Amniotic epithelial cell (primary cell): ENCODE results near the gene ST6GALNAC3.

Experiments
- DNase-seq: peaks from one replicate; pipeline ENCODE4 v3.0.0-alpha.2; 2010; ENCODE audit warnings: low read depth

The ST6GALNAC3 gene

DNA sequence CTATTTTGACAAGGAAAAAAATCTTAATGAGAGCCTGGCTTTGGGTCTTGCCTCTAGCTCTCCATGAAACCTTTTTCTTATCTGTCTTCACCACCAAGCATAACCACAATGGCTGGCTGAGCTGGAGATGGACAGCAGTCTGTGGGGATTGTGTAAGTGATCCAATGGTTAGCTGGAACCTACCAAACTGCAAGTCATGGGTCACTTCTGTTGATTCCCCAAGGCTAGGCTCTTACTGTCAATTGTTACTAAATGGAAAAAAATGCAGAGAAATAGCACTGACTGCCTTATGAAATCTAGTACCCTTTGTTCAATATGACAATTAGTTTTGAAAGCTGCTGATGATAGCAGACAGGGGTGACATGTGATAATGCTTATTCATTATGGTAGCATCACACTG is 359.0 kb downstream of the ST6GALNAC3 start:
- DNase-seq: peak; percentile 80

DNA sequence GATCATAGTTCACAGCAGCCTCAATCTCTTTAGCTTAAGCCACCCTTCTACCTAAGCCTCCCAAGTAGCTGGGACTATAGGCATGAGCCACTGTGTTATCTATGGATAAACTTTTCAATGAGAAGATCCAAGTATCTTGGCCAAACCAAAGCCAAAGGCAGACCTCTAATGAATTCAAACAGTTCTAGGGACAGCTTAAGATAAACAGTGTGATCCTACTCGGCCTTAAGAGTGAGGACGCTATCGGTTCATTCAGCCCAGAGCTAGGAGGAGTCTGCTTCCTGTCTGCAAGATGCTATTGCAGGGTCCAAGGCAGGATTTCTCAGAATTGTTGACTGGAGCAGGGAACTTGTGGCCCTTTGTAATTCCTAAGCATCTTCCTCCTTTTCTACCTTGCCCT is 368.7 kb downstream of the ST6GALNAC3 start:
- DNase-seq: no peak

DNA sequence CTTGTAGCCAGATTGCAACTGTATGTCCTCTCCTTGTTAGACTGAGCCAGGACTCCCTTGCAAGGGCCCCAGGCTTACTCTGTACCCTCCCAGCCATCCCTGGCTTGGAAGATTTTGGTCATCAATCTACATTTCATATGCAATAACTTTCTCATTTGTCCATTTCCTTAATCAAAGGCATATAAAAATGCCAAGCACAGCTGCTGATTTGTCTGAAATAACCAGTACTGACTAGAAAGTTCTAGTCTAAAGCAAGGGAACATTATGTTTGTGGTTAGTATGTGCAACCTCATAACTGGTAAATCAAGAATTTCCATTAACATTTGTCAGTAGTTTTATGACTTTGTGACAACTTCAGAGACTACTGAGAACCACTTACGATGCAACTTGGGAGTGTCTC is 370.2 kb downstream of the ST6GALNAC3 start:
- DNase-seq: no peak

DNA sequence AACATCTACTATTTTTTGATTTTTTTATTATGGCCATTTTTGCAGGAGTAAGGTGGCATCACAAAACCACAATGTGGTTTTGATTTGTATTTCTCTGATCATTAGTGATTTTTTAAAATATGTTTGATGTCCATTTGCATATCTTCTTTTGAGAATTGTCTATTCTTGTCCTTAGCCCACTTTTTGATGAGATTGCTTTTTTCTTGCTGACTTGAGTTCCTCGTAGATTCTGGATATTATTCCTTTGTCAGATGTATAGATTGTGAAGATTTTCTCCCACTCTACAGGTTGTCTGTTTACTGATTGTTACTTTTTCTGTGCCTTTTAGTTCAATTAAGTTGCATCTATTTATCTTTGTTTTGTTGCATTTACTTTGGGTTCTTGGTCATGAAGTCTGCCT is 375.7 kb downstream of the ST6GALNAC3 start:
- DNase-seq: no peak

DNA sequence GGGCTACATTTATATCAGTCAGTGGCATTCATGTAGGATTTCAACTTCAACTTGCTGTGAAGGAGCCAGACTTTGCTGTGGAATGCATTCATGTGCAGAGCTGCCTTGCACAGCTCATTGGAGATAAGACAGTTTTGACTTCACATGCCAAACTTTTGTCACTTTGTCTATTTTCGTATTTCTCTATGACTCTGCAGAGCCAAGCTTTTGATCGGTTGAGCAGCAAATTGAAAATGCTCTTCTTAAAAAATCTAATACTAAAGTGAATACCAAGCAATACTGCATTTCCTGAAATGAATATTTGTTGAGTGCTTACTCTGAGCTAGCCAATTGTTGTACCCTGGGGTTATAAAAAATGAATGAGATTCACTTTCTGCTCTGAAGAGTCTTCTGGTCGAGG is 388.7 kb downstream of the ST6GALNAC3 start:
- DNase-seq: no peak

DNA sequence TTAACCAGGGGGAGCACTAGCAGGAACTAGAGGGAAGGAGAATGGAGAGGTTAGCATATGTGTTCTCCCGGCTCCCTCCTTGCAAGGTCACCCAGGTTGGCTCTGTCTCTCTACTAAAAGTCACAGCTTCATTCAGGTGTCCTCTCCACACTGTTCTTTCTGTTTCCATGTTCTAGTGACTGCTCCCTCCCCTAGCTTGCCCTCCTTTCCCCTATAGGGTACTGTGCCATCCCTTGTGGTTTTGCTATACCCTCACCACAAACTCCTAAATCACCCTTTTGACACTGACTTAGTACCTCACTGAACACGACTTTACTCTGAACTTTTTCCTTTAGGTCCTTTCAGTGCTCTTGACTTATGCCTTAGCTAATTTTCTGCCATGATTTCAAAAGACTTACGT is 389.3 kb downstream of the ST6GALNAC3 start:
- no peak for DNase-seq

DNA sequence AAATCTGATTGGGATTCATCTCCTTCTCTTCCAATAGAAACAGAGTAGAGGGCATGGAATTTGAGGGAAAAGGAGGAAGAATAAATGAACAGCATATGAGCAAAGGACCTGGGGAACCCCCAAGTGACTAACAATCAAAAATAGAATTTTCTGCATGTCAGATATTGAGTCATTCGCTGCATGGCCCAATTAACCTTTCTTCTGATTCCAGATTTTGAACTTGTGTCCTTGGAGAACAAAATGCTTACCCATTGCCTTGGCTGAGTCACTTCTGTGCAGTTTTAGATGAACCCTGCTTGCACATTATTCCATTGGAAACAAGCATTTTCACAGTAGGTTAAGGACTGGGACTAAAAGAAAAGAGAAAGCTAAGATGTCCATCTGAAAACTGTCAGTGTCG is 390.5 kb downstream of the ST6GALNAC3 start:
- peak; percentile 10 for DNase-seq

DNA sequence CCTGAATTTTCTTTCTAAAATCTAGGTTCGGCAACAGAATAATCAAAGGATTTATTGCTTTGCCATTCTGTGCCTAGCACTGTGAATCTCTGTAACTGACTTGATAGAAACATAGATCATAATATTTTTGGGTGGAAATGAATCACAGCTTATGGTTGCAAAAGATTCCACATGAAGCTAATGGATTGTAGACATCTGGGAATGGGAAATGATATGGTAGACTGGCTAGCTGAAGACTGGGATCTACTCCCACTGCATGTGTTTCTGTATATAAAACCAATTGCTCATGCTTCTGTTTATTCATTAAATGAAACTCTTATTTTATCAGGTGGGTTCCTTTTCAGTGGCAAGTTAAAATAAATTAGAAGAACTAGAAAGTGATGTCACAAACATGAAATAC is 395.6 kb downstream of the ST6GALNAC3 start:
- DNase-seq: no peak

DNA sequence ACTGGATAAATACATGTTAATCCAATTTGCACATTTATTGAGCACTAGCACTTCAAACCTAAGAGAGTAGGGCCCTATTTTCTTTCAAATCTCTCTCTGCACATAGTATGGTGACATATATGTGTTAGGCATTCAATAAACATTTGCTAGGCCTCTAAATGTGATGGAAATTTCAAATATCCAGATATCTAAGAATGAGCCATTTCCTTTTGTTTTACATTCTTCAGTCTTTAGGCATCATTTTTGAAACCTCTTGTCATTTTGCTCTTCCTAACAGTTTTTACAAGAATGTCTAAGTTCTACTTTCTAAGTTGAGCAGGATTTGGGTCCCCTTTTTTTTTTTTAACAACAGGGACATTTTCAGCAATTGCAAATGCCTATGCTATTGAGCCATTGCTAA is 397.0 kb downstream of the ST6GALNAC3 start:
- no peak for DNase-seq

DNA sequence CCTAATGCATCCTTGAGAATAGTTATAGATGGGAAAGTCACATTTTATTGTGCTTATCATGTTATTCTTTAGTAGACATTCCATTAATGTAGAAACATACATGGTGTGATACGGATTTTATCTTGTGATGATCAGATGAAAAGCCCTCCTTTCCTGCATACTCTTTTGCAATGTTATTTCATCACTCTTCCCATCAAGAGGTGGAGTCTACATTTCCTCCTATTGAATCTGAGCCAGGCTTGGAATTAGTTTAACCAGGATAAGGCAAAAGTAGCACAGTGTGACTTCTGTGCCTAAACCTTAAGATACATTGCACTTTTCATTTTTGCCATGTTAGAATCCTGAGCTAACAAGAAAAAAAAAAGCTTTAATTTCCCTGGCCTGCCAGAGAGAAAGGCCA is 399.0 kb downstream of the ST6GALNAC3 start:
- DNase-seq: peak; percentile 22

DNA sequence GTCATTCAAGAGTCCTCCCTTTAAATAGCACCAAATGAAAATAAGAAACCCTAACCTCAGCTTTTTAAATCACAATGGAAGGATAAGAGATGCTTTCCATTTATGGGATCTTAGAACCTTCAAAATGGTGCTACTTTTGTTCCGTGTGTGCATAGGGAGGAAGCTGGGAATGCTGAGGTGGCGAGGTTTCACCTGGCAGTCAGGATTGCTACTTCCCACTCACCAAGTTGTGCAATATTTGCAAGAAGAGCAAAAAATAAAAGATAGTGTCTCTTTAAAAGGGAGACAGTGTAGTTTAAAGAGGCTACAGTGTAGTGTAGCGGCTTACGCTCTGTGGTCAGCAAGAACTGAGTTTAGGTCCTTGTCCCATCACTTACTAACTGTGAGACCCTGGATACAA is 400.4 kb downstream of the ST6GALNAC3 start:
- DNase-seq: no peak

DNA sequence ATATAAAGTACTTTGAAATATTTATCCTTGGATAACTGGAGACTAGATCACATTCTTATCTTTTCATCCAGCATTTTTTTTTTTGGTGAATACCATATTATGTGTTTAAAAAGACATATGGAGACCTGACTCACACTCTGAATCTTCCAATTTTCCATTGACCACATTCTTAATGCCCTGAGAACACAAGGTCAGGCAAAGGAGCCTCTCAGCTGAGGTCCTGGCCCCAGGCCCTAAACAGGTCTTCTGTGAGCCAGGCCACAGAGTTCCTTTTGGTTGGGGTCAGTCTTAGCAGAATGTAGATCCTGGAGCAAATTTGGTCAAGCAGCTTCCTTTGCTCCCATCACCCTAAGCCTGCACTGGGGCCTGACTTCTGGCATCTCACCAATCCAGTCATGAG is 402.6 kb downstream of the ST6GALNAC3 start:
- no peak for DNase-seq

DNA sequence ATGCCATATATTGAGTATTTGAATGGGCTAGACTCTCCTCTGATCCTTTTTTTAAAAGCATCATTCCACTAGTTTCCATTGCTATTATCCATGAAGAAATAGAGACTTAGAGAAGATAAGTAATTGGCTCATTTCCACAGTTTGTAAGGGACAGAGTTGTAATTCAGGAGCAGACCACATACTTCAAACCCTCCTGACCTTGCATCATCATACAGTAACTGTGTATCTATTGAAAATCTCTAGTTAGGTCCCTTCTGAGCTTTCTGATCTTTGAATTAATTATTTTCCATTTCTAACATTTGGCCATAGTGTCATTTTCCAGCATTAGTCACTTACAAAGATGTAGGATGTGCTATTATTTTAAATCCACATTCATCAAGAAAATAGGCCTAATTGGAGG is 406.3 kb downstream of the ST6GALNAC3 start:
- peak; percentile 35 for DNase-seq

DNA sequence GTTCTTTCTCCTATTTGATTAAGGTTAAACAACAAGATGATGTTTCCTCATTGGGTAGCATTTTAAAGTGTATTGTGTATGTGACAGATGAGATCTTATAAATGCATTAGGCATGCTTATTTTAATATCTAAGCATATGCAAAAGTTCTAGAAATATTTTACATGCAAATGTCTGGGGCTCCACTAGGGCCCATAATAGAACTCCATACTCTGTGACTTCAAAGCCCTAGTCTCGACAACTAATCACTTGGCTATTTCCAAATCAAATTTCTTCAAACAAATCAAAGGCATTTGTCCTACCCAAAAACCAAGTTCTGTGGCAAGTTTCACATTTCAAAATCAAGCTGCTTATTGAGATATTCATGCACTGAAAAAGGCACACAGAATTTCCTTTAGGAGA is 407.1 kb downstream of the ST6GALNAC3 start:
- no peak for DNase-seq

DNA sequence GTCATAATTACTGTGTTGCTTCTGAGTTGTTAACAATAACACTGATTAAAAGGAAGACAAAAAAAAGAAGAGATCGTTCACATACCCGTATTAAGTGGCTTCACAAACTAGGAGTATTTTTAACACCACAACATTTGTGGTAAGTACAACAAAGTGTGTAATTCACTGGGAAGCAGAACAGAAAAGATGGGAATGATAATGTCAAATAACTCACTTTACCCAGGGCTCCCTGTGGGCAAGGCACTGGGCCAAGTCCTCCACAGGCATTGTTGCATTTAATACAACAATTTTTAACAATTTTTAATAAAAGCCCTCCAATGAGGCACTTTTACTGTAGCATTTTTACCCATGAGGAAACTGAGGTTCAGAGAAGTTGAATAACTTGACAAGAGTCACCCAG is 407.7 kb downstream of the ST6GALNAC3 start:
- no peak for DNase-seq

DNA sequence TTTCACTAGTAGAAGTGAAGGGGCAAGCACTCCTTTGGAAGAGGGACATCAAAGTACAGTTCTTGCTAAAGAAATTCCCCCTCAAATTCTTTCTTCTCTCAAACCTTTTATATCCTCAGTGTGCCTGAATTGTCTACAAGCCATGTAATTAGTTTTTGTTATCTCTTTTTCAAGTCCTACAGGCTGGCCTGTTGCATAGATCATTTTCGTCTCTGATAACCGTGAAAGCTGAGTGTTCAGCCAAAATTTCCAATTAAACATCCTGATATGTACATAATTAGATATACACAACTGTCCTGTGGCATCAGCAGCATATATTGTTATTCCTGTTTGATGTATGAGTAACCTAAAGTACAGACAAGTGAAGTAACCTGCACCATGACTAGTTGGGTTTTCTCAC is 417.2 kb downstream of the ST6GALNAC3 start:
- DNase-seq: no peak

DNA sequence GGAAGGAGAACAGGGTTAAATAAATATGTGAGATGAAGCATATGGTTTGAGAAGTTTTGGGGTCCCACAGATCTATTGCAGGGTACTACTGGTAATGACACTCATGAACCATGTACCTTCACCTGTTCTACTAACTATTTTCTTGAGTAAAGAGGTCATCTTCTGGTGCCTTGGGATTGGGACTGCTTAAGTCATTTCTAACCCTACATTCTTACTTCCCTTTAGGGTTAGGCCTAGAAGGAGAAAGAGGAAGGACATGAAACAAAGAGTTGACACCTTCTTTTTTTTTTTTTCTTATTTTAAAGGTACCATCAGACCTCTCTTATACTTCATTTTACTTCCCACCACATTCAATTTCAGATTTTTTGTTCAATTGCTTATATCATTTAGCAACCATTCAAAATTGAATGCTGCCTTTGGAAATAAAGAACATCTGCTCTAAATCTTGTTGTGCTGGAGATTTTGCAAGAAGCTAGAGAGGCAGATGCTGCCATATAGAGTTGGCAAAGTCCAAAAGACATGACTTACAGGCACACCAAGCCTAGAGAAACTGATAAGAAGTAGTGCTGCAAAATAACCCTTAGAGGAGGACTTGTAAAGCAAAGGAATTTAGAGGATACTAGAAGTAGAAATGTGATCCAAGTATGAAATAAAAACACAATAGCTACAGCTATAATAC is 418.3 kb downstream of the ST6GALNAC3 start:
- no peak for DNase-seq

DNA sequence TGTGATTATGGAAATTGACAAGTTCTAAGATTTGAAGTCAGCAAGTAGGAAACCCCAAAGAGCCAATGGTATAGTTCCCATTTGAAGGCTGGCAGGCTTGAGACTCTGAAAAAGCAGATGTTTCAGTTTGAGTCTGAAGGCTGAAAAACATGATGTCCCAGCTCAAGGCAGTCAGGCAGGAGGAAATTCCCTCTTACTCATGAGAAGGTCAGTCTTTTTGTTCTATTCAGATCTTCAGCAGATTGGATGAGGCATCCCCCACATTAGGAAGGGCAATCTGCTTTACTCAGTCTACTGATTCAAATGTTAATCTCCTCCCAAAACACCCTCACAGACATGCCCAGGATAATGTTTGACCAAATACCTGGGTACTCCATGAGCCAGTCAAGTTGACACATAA is 420.3 kb downstream of the ST6GALNAC3 start:
- no peak for DNase-seq

DNA sequence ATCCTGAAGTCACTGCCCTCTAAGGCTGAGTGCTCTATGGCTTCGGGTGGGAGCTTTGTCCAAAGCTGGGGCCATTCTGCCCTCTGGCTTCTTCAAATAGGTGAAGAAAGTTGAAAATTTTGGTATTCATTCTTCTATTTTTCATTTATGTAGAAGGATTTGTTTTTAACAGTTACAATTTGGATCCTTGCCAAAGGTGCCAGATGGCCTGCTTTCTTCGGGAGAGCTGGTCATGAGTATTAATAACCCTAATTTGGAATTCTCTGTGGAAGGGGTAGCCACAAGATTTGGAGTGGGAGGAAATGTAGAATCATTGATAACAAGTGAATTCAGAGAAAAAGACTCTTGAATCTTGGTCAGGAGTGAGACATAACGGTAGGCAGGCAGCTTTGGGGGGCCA is 422.3 kb downstream of the ST6GALNAC3 start:
- DNase-seq: no peak

DNA sequence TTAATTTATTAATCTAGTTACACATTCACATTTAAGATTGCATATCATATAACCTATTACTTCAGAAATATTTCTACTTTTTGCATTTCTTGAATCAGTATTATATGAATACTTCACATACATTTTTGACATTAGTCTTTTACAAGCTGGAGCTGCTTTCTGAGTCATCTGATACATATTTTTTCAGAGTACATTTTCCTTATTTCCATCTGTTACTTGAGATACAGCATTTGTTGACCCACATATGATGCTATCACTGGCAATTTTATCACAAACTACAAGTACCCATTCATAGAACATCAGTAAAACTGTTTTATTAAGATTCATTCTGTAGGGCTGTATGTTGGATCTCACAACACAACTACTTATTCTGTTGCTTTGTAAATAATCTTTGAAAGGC is 425.6 kb downstream of the ST6GALNAC3 start:
- no peak for DNase-seq

DNA sequence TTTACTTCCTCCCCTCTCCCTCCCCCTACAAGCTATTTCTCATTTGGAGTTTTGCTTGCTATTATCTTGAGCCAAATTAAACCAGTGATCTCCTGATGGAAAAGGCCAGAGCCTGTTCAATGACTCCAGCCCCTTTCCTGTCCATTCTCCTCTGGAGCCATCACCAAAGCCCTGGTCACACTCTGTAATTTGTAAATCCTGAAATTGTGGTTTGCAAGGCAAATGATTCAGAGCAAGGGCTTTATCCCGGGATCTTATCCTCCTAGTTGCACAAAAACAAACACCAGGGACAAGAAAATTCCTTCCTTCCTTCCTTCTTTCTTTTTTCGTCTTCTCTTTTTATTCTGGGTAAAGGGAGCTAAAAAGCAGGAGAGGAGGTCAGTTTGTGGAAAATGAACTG is 426.6 kb downstream of the ST6GALNAC3 start:
- DNase-seq: peak; percentile 31

DNA sequence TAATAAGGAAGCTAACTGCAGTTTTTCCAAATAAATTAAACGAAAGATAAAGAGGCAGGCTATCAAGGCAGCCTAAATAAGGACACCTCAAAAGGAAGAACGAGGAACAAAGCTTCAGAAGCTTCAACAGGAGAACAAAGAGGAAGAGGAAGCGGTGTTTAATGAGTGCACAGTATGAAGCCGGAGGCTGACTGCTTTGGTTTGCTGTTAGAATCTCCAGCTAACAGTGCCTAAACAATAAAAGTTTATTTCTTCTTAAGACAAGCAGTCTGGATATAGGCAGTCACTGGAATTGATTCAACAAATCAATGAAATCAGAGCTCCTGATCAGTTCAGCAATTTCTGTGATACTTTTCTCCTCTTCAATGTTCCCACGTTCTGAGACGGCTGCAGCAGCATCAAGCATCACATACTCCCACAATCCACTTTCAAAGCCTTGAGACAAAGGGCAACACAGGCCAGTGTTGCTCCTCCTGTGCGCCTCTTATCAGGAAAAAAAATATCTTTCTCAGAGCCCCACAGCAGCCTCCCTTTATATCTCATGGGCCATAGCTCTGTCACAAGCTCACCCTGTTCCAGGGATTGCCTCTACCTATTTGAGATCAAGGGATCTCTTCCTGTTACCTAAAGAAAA is 427.2 kb downstream of the ST6GALNAC3 start:
- DNase-seq: no peak

DNA sequence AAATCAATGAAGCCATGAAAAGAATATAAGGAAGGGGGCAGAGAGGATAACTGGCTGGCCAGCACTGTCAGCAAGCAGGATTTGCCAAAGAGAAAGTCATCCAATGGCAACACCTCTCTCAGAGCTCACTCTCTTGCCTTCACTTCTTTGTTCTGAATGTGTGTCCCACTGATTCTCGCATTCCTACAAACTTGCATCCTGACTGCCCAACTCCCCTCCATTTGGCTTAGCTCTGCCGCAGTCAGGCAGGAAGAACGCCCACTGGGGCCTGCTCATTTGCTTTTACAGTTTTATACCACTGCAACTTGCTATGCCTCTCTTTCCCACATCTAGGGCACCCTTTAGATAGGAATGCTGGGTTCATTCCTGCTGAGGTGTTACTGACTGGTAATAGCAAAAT is 428.6 kb downstream of the ST6GALNAC3 start:
- DNase-seq: no peak

DNA sequence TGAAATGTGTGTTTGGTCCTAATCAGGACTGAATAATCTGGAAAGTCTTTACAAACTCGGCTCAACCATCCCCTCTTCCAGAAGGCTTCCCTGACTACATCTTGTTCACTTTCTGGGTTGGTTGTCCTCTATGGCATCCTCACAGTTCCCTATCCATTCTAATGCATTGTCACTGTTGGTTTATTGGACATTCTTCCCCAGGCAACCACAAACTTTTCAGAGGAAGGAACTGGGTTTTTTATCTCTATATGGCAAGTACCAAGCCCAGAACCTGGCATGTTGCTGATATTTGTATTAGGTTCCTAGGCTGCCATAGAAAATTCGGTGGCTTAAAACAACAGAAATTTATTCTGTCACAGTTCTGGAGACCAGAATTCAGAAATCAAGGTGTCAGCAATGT is 429.2 kb downstream of the ST6GALNAC3 start:
- DNase-seq: no peak
